ENCODE results near the gene PINLYP.

Gene PINLYP

DNA sequence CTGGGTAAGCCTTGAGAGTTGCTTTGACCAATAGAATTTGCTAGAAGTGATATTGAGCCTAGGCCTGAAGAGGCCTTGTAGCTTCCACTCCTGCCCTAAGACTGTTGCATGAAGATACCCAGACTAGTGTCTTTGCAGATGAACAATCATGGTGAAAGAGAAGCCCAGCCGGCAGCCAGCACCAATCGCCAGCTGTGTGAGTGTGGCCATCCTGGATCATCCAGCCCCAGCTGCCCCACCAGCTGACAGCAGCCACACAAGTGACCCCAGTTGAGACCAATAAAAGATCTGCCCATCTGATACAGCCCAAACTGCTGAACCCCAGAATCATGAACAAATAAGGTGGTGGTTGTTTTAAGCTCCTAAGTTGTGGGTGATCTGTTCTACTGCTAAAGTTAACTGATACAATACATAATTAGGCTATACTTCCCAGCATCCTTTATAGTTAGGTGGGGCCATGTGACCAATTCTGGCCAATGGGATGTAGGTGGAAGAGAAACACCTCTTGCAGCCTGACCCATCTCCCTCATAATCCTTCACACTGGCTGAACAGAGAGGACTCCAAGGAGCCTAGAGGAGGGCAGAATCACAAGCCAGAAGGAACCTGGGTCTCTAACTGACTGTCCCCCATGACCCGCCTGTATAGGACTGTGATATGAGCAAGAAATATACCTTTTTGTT, 53.2 kb downstream of the PINLYP start:
- TF ChIP-seq, protein P1, sequence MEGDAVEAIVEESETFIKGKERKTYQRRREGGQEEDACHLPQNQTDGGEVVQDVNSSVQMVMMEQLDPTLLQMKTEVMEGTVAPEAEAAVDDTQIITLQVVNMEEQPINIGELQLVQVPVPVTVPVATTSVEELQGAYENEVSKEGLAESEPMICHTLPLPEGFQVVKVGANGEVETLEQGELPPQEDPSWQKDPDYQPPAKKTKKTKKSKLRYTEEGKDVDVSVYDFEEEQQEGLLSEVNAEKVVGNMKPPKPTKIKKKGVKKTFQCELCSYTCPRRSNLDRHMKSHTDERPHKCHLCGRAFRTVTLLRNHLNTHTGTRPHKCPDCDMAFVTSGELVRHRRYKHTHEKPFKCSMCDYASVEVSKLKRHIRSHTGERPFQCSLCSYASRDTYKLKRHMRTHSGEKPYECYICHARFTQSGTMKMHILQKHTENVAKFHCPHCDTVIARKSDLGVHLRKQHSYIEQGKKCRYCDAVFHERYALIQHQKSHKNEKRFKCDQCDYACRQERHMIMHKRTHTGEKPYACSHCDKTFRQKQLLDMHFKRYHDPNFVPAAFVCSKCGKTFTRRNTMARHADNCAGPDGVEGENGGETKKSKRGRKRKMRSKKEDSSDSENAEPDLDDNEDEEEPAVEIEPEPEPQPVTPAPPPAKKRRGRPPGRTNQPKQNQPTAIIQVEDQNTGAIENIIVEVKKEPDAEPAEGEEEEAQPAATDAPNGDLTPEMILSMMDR (IDR thresholded peaks at IDR 0.05; ENCODE audit: low read depth, low read length): no peak
- no peak for DNase-seq (ENCODE audit: low read depth, low spot score)
- no peak overlapping the region for H3K4me3 ChIP-seq (ENCODE audit: low read depth, low read length)
- in situ Hi-C loops (cut with HindIII; ENCODE audit: low sequenced_read_pairs): no loop called here

DNA sequence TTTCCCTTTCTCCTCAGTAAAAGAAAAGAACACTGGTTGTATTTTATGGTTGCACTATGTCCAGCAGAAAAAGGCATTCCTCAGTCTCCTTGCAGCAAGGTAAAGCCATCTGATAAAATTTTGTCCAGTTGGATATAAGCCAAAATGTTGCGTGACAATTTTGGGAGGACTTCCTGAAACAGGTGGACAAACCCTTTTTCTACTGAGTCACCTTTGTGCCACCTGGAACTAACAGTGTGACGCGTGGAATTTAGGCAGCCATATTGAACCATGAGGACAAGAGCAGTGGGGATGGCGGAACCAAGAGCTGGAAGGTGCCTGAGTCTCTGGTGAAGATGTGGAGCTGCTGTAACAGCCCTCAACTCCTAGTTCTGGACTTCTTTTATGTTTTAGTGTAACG, 55.9 kb downstream of the PINLYP start:
- in situ Hi-C loops (cut with HindIII; ENCODE audit: low sequenced_read_pairs): no loop called here
- no peak for DNase-seq (ENCODE audit: low read depth, low spot score)
- H3K4me3 ChIP-seq (ENCODE audit: low read depth, low read length): no peak overlapping the region
- TF ChIP-seq, protein P1 (IDR thresholded peaks at IDR 0.05; ENCODE audit: low read depth, low read length): no peak
